ENCODE measurements around the gene COX5A.

DNA sequence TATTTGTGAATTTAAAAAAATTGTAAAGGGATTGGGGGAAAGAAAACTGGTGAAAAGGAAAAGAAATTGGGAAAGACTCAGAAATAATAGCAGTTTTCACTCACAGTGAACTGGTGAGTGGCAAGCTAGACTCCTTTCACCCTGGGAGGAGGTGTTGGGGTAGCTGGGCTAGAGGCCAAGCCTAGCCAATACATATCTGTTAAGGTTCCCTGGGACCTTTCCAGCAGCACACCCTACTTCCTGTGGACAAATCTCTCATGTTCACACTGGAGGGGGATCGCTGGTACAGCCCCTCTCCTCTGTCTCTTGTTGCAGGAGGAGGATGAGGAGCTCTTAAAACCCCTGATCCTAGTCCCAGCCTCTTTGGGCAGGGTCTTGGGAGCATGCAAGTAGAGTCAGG, 22.4 kb upstream of the COX5A start:
- TF ChIP-seq, protein P1, sequence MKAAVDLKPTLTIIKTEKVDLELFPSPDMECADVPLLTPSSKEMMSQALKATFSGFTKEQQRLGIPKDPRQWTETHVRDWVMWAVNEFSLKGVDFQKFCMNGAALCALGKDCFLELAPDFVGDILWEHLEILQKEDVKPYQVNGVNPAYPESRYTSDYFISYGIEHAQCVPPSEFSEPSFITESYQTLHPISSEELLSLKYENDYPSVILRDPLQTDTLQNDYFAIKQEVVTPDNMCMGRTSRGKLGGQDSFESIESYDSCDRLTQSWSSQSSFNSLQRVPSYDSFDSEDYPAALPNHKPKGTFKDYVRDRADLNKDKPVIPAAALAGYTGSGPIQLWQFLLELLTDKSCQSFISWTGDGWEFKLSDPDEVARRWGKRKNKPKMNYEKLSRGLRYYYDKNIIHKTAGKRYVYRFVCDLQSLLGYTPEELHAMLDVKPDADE (IDR thresholded peaks at IDR 0.05): no peak
- TF ChIP-seq, protein P2, sequence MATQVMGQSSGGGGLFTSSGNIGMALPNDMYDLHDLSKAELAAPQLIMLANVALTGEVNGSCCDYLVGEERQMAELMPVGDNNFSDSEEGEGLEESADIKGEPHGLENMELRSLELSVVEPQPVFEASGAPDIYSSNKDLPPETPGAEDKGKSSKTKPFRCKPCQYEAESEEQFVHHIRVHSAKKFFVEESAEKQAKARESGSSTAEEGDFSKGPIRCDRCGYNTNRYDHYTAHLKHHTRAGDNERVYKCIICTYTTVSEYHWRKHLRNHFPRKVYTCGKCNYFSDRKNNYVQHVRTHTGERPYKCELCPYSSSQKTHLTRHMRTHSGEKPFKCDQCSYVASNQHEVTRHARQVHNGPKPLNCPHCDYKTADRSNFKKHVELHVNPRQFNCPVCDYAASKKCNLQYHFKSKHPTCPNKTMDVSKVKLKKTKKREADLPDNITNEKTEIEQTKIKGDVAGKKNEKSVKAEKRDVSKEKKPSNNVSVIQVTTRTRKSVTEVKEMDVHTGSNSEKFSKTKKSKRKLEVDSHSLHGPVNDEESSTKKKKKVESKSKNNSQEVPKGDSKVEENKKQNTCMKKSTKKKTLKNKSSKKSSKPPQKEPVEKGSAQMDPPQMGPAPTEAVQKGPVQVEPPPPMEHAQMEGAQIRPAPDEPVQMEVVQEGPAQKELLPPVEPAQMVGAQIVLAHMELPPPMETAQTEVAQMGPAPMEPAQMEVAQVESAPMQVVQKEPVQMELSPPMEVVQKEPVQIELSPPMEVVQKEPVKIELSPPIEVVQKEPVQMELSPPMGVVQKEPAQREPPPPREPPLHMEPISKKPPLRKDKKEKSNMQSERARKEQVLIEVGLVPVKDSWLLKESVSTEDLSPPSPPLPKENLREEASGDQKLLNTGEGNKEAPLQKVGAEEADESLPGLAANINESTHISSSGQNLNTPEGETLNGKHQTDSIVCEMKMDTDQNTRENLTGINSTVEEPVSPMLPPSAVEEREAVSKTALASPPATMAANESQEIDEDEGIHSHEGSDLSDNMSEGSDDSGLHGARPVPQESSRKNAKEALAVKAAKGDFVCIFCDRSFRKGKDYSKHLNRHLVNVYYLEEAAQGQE (IDR thresholded peaks at IDR 0.05; ENCODE audit: unreplicated experiment): no peak
- TF ChIP-seq POLR2AphosphoS5 (IDR thresholded peaks at IDR 0.05; ENCODE audit: low read depth) (no peak), EZH2 (IDR thresholded peaks at IDR 0.05; ENCODE audit: low read depth, unreplicated experiment) (no peak), EZH2phosphoT487 (IDR thresholded peaks at IDR 0.05; ENCODE audit: unreplicated experiment) (no peak), STAT1 (IDR thresholded peaks at IDR 0.05; ENCODE audit: unreplicated experiment) (no peak), CREB1 (CRISPR knock-in tag; IDR thresholded peaks at IDR 0.05; ENCODE audit: low read depth) (no peak)
- TF ChIP-seq, protein P3, sequence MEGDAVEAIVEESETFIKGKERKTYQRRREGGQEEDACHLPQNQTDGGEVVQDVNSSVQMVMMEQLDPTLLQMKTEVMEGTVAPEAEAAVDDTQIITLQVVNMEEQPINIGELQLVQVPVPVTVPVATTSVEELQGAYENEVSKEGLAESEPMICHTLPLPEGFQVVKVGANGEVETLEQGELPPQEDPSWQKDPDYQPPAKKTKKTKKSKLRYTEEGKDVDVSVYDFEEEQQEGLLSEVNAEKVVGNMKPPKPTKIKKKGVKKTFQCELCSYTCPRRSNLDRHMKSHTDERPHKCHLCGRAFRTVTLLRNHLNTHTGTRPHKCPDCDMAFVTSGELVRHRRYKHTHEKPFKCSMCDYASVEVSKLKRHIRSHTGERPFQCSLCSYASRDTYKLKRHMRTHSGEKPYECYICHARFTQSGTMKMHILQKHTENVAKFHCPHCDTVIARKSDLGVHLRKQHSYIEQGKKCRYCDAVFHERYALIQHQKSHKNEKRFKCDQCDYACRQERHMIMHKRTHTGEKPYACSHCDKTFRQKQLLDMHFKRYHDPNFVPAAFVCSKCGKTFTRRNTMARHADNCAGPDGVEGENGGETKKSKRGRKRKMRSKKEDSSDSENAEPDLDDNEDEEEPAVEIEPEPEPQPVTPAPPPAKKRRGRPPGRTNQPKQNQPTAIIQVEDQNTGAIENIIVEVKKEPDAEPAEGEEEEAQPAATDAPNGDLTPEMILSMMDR (conservative IDR thresholded peaks at IDR 0.05; ENCODE audit: low read depth in 2 of 2): no peak
